H9 (cell line): ENCODE data around the gene CAPN5. TPM values are rescaled to one million over a fixed set of nuclear protein-coding genes. Genes with fewer than 3 reads are reported as not detected.
A peak's percentile ranks its signal among the peaks of the same experiment; 100 is the strongest.
"Not testable (repeated sequence)": the region's sequence is repeated elsewhere in the genome, so short reads cannot be mapped to it uniquely, and the experiment has no call there.

Source experiments
- DNase-seq: peaks from one replicate; pipeline ENCODE4 v3.0.0-alpha.2; 2017
- H2AFZ ChIP-seq: one replicate; pipeline ENCODE4 v1.6.1; 2013; ENCODE audit warnings: mild to moderate bottlenecking, low read length, control low read depth, moderate library complexity
- H2AK5ac ChIP-seq: 2 replicates; pipeline ENCODE4 v1.6.1; 2013; ENCODE audit warnings: low read length, control low read depth, mixed read lengths; ENCODE audit not compliant: insufficient read length
- H2BK120ac ChIP-seq: one replicate; pipeline ENCODE4 v1.6.1; 2013; ENCODE audit warnings: low read depth, mild to moderate bottlenecking, low read length, control low read depth, inconsistent platforms; ENCODE audit not compliant: poor library complexity, severe bottlenecking
- H2BK12ac ChIP-seq: 2 replicates; pipeline ENCODE4 v1.6.1; 2013; ENCODE audit warnings: low read length, control low read depth, mixed read lengths, low read depth; ENCODE audit not compliant: insufficient read length
- H2BK15ac ChIP-seq: 2 replicates; pipeline ENCODE4 v1.6.1; 2013; ENCODE audit warnings: low read depth, low read length, control low read depth
- H2BK20ac ChIP-seq: one replicate; pipeline ENCODE4 v1.6.1; 2013; ENCODE audit warnings: low read depth, mild to moderate bottlenecking, low read length, control low read depth, inconsistent platforms; ENCODE audit not compliant: poor library complexity, severe bottlenecking
- H2BK5ac ChIP-seq: 2 replicates; pipeline ENCODE4 v1.6.1; 2013; ENCODE audit warnings: low read length, control low read depth, mixed read lengths; ENCODE audit not compliant: insufficient read length
- H3K14ac ChIP-seq: 2 replicates; pipeline ENCODE4 v1.6.1; 2013; ENCODE audit warnings: low read length, control low read depth; ENCODE audit not compliant: insufficient read depth
- H3K18ac ChIP-seq: 2 replicates; pipeline ENCODE4 v1.6.1; 2013; ENCODE audit warnings: low read depth, mild to moderate bottlenecking, mixed read lengths, low read length, control low read depth; ENCODE audit not compliant: insufficient read length
- H3K23ac ChIP-seq: 2 replicates; pipeline ENCODE4 v1.6.1; 2013; ENCODE audit warnings: low read length, control low read depth, mixed read lengths, low read depth; ENCODE audit not compliant: insufficient read length
- H3K23me2 ChIP-seq: 2 replicates; pipeline ENCODE4 v1.6.1; 2013; ENCODE audit warnings: low read depth, mild to moderate bottlenecking, mixed read lengths, low read length, control low read depth; ENCODE audit not compliant: insufficient read length, poor library complexity, severe bottlenecking
- H3K27ac ChIP-seq: 2 replicates; pipeline ENCODE4 v1.5.1; 2013; ENCODE audit warnings: low read length, control low read depth, mixed read lengths, low read depth; ENCODE audit not compliant: insufficient read length
- H3K27me3 ChIP-seq: 2 replicates; pipeline ENCODE4 v1.6.1; 2013; ENCODE audit warnings: low read length, control low read depth, inconsistent platforms; ENCODE audit not compliant: insufficient read depth
- H3K4ac ChIP-seq: 2 replicates; pipeline ENCODE4 v1.6.1; 2013; ENCODE audit warnings: low read depth, mild to moderate bottlenecking, control low read depth, inconsistent platforms, low read length, moderate library complexity
- H3K4me1 ChIP-seq: 2 replicates; pipeline ENCODE4 v1.6.1; 2013; ENCODE audit warnings: low read length, control low read depth, inconsistent platforms; ENCODE audit not compliant: insufficient read depth
- H3K4me2 ChIP-seq: 2 replicates; pipeline ENCODE4 v1.6.1; 2013; ENCODE audit warnings: low read length, control low read depth, mixed read lengths; ENCODE audit not compliant: insufficient read length, insufficient read depth
- H3K56ac ChIP-seq: 2 replicates; pipeline ENCODE4 v1.6.1; 2013; ENCODE audit warnings: low read depth, mild to moderate bottlenecking, mixed read lengths, low read length, control low read depth; ENCODE audit not compliant: insufficient read length
- H3K79me1 ChIP-seq: 2 replicates; pipeline ENCODE4 v1.6.1; 2013; ENCODE audit warnings: low read depth, mild to moderate bottlenecking, moderate library complexity, low read length, control low read depth, inconsistent platforms; ENCODE audit not compliant: insufficient read depth, poor library complexity, severe bottlenecking
- H3K79me2 ChIP-seq: 2 replicates; pipeline ENCODE4 v1.6.1; 2013; ENCODE audit warnings: low read length, control low read depth, inconsistent platforms; ENCODE audit not compliant: insufficient read depth
- H3K9ac ChIP-seq: 2 replicates; pipeline ENCODE4 v1.6.1; 2013; ENCODE audit warnings: low read length, control low read depth, mixed read lengths; ENCODE audit not compliant: insufficient read length; ENCODE audit errors: extremely low read depth
- H3K9me3 ChIP-seq: one replicate; pipeline ENCODE4 v1.6.1; 2013; ENCODE audit warnings: low read depth, low read length, inconsistent platforms; ENCODE audit not compliant: control insufficient read depth
- H3T11ph ChIP-seq: one replicate; pipeline ENCODE4 v1.6.1; 2013; ENCODE audit warnings: mild to moderate bottlenecking, low read length, control low read depth, inconsistent platforms
- H4K20me1 ChIP-seq: one replicate; pipeline ENCODE4 v1.6.1; 2013; ENCODE audit not compliant: control insufficient read depth, insufficient read length, insufficient read depth
- H4K5ac ChIP-seq: 2 replicates; pipeline ENCODE4 v1.6.1; 2013; ENCODE audit warnings: low read depth, mild to moderate bottlenecking, mixed read lengths, low read length, control low read depth; ENCODE audit not compliant: insufficient read length
- H4K8ac ChIP-seq: replicated peaks from 2 replicates; pipeline ENCODE4 v1.6.1; 2013; ENCODE audit warnings: low read length, control low read depth, mixed read lengths, low read depth; ENCODE audit not compliant: insufficient read length
- H4K91ac ChIP-seq: 2 replicates; pipeline ENCODE4 v1.6.1; 2013; ENCODE audit warnings: low read depth, mild to moderate bottlenecking, moderate library complexity, mixed read lengths, low read length, control low read depth; ENCODE audit not compliant: insufficient read length
- H3K27ac Mint-ChIP-seq, 3 experiments: 2 replicates in 2 of 3; 3 replicates in 1 of 3; pipeline ENCODE4 v1.8.0; 2020 to 2021; ENCODE audit warnings: mixed read lengths in 3 of 3, mild to moderate bottlenecking in 1 of 3, moderate library complexity in 1 of 3
- H3K27me3 Mint-ChIP-seq: 2 replicates; pipeline ENCODE4 v1.8.0; 2021; ENCODE audit warnings: low read depth, mild to moderate bottlenecking, moderate library complexity, mixed read lengths
- H3K36me3 Mint-ChIP-seq, 3 experiments: 2 replicates in 2 of 3; 3 replicates in 1 of 3; pipeline ENCODE4 v1.8.0; 2020 to 2021; ENCODE audit warnings: low read depth in 3 of 3, mixed read lengths in 3 of 3; ENCODE audit not compliant: insufficient read depth in 1 of 3
- H3K4me1 Mint-ChIP-seq, 2 experiments: 2 replicates each; pipeline ENCODE4 v1.8.0; 2020; ENCODE audit warnings: mixed read lengths in 2 of 2
- H3K4me3 Mint-ChIP-seq, 2 experiments: 2 replicates in 1 of 2; 3 replicates in 1 of 2; pipeline ENCODE4 v1.8.0; 2020 to 2021; ENCODE audit warnings: mild to moderate bottlenecking in 2 of 2, mixed read lengths in 2 of 2, moderate library complexity in 1 of 2
- H3K9me3 Mint-ChIP-seq, 2 experiments: 2 replicates in 1 of 2; 3 replicates in 1 of 2; pipeline ENCODE4 v1.8.0; 2020; ENCODE audit warnings: mild to moderate bottlenecking in 2 of 2, mixed read lengths in 2 of 2, moderate library complexity in 1 of 2
- WGBS: extraction: QIAGEN DNeasy Blood & Tissue Kit; methylation state at CpG from one replicate; pipeline ENCODE4 v1.1.7; 2013; ENCODE audit warnings: missing lambda C conversion rate, low lambda C conversion rate, mixed read lengths; ENCODE audit not compliant: insufficient read length; ENCODE audit errors: extremely low coverage; 5-methylcytosine and 5-hydroxymethylcytosine counted together
- long read RNA-seq: library from polyadenylated mRNA; unstranded; transcript quantifications from one replicate; pipeline ENCODE4 v2.0.0, GENCODE V29; 2020
- total RNA-seq: library from RNA; stranded (reverse); gene quantifications from 2 replicates; pipeline ENCODE4 v1.2.1, GENCODE V29; 2021
- TF ChIP-seq, protein P1 (sequence below): fragments of 200-600 bp; sonication (generic); conservative IDR thresholded peaks from 3 replicates; pipeline ENCODE4 v1.8.0; 2021; ENCODE audit warnings: antibody characterized with exemption, mild to moderate bottlenecking

CAPN5 gene
- total RNA-seq: 16.7 and 17.1 TPM in 2 replicates
- long read RNA-seq, full-length matches to known transcripts: 35 of 46 reads
- long read RNA-seq, partial matches to known transcripts: 3 of 46 reads
- long read RNA-seq, other reads (novel, unspliced or antisense): 8 of 46 reads

DNA sequence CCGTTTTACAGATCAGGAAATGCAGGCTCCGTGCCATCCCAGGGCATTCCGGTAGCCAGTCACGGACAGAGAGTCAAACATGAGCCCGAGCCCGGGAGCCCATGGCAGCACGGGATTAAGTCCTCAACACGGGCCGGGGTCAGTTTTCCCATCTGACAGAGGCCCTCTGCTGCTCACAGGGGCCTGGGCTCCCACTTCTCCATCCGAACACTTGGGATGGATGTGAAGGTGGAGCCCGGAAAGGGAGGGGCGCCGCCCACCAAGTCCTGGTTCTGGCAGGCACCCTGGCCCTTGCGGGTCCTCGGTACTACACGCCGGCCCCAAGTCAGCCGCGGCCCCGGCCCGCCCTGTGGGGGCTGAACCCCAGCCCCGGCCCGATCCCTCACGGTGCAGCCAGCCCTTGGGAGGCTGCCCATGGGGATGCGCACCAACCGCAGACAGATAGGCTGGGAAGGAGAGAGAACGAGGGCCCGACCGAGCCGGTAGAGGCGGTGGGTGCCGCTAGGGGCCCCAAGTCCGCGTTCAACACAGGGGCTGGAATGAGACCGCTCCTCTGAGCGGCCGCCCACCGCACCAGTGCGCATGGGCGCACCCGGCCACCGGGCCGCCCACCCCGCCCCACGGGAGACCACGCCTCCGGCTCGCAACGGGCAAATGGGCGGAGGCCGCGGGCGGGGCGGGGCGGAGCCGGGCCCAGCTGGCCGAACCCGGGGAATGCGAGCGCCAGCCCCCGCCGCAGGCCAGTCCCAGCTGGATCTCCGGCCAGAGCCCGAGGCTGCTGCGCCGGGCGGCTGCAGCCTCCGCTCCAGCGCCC is at the start of gene CAPN5:
Gene CAPN5 (plus strand): TSS at position 743 of the 814 bp plus-strand sequence. CDS start 17,916 bp downstream, outside the sequence.
- no peak within 1 kb of the TSS for H2BK120ac ChIP-seq
- H3K4me1 ChIP-seq: no peaks in the 10 kb centered on the region
- Mint-ChIP-seq H3K9me3 (peaks cover 2 to 3% of the 10 kb centered on the region in 2 experiments; a peak in 2 of 5 replicates), H3K27me3 (peaks cover 19% of the 10 kb centered on the region), H3K4me3 (peak within 1 kb of the TSS; percentile 72 to 90), H3K36me3 (no peaks in the 10 kb centered on the region), H3K27ac (peak within 1 kb of the TSS in 1 of 3 experiments; percentile 68; a peak in 1 of 7 replicates), H3K4me1 (peaks cover 12 to 19% of the 10 kb centered on the region in 2 experiments)
- TF ChIP-seq, protein P1, sequence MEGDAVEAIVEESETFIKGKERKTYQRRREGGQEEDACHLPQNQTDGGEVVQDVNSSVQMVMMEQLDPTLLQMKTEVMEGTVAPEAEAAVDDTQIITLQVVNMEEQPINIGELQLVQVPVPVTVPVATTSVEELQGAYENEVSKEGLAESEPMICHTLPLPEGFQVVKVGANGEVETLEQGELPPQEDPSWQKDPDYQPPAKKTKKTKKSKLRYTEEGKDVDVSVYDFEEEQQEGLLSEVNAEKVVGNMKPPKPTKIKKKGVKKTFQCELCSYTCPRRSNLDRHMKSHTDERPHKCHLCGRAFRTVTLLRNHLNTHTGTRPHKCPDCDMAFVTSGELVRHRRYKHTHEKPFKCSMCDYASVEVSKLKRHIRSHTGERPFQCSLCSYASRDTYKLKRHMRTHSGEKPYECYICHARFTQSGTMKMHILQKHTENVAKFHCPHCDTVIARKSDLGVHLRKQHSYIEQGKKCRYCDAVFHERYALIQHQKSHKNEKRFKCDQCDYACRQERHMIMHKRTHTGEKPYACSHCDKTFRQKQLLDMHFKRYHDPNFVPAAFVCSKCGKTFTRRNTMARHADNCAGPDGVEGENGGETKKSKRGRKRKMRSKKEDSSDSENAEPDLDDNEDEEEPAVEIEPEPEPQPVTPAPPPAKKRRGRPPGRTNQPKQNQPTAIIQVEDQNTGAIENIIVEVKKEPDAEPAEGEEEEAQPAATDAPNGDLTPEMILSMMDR: peak; percentile 62
- WGBS: no CpG with 5 or more reads among the region's 69 CpGs
- no peak within 1 kb of the TSS for H3K27ac ChIP-seq
- no peak within 1 kb of the TSS for H2AFZ ChIP-seq
- H3K23ac ChIP-seq: no peak within 1 kb of the TSS
- H3K18ac ChIP-seq: no peak within 1 kb of the TSS
- no peak within 1 kb of the TSS for H2BK15ac ChIP-seq
- no peaks in the 10 kb centered on the region for H4K20me1 ChIP-seq
- DNase-seq: peak; percentile 95
- no peak within 1 kb of the TSS for H2BK5ac ChIP-seq
- H3K9ac ChIP-seq: peak within 1 kb of the TSS; percentile 6
- no peak within 1 kb of the TSS for H4K5ac ChIP-seq
- no peaks in the 10 kb centered on the region for H3K27me3 ChIP-seq
- peak within 1 kb of the TSS; percentile 39; the same call in 1 of the 2 replicates for H3K14ac ChIP-seq
- H3K4me2 ChIP-seq: peak within 1 kb of the TSS; percentile 70
- 0 out of 2 replicates have a peak, but pooled peaks cover 2% of the 10 kb centered on the region for H3K79me2 ChIP-seq
- no peak within 1 kb of the TSS for H2BK12ac ChIP-seq
- peaks cover 10% of the 10 kb centered on the region for H3K23me2 ChIP-seq
- no peak within 1 kb of the TSS for H4K91ac ChIP-seq
- H3K4ac ChIP-seq: no peak within 1 kb of the TSS
- no peak within 1 kb of the TSS for H2BK20ac ChIP-seq
- no peak within 1 kb of the TSS for H3T11ph ChIP-seq
- H4K8ac ChIP-seq: no peak within 1 kb of the TSS
- no peaks in the 10 kb centered on the region for H3K9me3 ChIP-seq
- no peak within 1 kb of the TSS for H3K56ac ChIP-seq
- no peak within 1 kb of the TSS for H2AK5ac ChIP-seq
- H3K79me1 ChIP-seq: no peaks in the 10 kb centered on the region

DNA sequence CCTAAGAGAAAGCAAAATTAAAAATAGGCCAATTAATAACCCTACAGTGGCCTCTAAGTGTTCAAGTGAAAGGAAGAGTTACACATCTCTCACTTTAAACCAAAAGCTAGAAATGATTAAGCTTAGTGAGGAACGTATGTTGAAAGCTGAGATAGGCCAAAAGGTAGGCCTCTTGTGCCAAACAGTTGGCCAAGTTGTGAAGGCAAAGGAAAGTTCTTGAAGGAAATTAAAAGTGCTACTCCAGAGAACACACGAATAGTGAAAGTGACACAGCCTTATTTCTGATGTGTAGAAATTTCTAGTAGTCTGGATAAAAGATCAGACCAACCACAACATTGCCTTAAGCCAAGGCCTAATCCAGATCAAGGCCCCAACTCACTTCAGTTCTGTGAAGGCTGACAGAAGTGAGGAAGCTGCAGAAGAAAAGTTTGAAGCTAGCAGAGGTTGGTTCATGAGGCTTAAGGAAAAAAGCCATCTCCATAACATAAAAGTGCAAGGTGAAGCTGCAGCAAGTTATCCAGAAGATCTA is 48.3 kb upstream of the CAPN5 start:
- not testable (repeated sequence) for H3K4me1 ChIP-seq, H3K4ac ChIP-seq, H2BK12ac ChIP-seq, H3K27ac Mint-ChIP-seq, H3K79me2 ChIP-seq, H4K8ac ChIP-seq, H3K56ac ChIP-seq, H2BK20ac ChIP-seq, H2BK5ac ChIP-seq, H3K4me3 Mint-ChIP-seq, H3K23ac ChIP-seq, H3T11ph ChIP-seq, H3K18ac ChIP-seq, H2BK15ac ChIP-seq, H2BK120ac ChIP-seq, H3K36me3 Mint-ChIP-seq, H3K27me3 ChIP-seq, H3K9me3 Mint-ChIP-seq, H3K4me2 ChIP-seq, H4K20me1 ChIP-seq, H2AK5ac ChIP-seq, H3K27ac ChIP-seq, H3K14ac ChIP-seq, H3K9ac ChIP-seq, H4K91ac ChIP-seq, H3K27me3 Mint-ChIP-seq, H2AFZ ChIP-seq, H3K23me2 ChIP-seq, H3K79me1 ChIP-seq, H3K9me3 ChIP-seq, H4K5ac ChIP-seq, DNase-seq
- H3K4me1 Mint-ChIP-seq: peaks cover 15 to 24% of the 10 kb centered on the region in 2 experiments
- no CpG with 5 or more reads among the region's 2 CpGs for WGBS
